Body of pancreas (tissue), 4 donors: ENCODE results near the gene ZBTB38.

Source experiments
- POLR2A ChIP-seq, 3 donors: fragments of 450-650 bp; IDR thresholded peaks; one replicate each; pipeline ENCODE4 v1.6.1; 2016; ENCODE audit warnings: antibody characterized with exemption in 3 of 3, mild to moderate bottlenecking in 2 of 3
- TF ChIP-seq, protein P1 (sequence below), 7 experiments: fragments of 450-650 bp in 4 of 7; fragments of 200-600 bp in 3 of 7; sonication (generic) in 3 of 7; IDR thresholded peaks; one replicate each; pipeline ENCODE4 v1.5.1; 2016 to 2019; ENCODE audit warnings: antibody characterized with exemption in 7 of 7

DNA sequence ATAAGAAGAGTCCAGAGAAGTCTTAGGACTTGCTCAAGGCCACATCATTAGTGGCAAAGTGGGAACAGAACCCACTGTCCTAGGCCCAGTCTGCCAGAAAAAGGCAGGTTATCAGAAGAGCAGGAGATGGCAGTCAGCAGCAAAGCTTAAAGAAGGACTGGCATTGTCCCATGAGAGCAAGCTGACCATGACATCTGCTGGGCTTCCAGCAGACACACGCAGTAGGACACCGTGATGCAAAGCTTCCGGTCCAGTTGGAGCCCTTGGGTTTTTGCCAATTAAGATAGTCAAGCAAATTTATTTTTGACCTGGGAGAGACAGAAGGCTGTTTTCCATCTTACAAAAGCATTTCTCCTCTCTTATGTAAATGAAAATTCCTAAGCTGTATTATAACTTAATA is 42.1 kb downstream of the ZBTB38 start:
- TF ChIP-seq, protein P1, sequence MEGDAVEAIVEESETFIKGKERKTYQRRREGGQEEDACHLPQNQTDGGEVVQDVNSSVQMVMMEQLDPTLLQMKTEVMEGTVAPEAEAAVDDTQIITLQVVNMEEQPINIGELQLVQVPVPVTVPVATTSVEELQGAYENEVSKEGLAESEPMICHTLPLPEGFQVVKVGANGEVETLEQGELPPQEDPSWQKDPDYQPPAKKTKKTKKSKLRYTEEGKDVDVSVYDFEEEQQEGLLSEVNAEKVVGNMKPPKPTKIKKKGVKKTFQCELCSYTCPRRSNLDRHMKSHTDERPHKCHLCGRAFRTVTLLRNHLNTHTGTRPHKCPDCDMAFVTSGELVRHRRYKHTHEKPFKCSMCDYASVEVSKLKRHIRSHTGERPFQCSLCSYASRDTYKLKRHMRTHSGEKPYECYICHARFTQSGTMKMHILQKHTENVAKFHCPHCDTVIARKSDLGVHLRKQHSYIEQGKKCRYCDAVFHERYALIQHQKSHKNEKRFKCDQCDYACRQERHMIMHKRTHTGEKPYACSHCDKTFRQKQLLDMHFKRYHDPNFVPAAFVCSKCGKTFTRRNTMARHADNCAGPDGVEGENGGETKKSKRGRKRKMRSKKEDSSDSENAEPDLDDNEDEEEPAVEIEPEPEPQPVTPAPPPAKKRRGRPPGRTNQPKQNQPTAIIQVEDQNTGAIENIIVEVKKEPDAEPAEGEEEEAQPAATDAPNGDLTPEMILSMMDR (IDR thresholded peaks at IDR 0.05): no peak
- TF ChIP-seq POLR2A (IDR thresholded peaks at IDR 0.05): no peak
